Activated T-cell treated with anti-CD3 and anti-CD28 coated beads for 1 hour (primary cell): ENCODE measurements around the gene SLC6A19.

Experiments used
- DNase-seq: peaks from one replicate; pipeline ENCODE4 v3.0.0-alpha.2; 2020; ENCODE audit warnings: low read depth

The SLC6A19 gene

DNA sequence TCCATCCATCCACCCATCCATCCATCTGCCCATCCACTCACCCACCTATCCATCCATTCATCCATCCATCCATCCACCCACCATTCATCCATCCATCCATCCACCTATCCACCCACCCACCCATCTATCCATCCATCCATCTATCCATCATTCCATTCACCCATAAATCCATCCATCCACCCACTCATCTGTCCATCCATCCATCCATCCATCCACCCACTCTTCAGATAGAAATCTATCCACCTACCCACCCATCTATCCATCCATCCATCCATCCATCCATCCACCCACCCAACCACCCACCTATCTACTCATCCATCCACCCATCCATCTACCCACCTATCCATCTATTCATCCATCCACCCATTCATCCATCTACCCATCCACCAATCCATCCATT is 35.0 kb upstream of the SLC6A19 start:
- no peak for DNase-seq

DNA sequence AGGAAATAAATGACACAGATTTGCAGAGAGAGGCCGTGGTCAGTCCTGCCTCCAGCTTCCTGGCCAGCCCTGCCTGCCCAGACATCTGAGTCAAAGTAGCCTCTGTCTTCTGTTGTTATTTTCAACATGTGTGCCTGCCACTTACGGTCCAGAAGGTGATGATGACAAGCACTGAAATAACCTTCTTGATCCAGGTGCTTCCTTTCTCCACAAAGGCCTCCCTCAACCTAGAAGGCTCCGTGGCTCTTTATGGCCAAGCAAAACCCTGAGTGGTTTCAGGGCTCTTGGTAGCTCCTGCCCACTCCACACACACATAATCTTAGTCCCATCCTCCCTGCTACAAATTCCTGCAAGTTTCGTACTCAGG is 34.1 kb upstream of the SLC6A19 start:
- no peak for DNase-seq

- DNase-seq, result peak; percentile 64
These were observed 33.4 kb upstream of the SLC6A19 start for GRCh38 chr5:1167728-1168709.

- DNase-seq, result no peak
These were observed 32.6 kb upstream of the SLC6A19 start for GRCh38 chr5:1168796-1169195.

- DNase-seq, result no peak
These were observed 31.9 kb upstream of the SLC6A19 start for GRCh38 chr5:1169211-1170115.

GRCh38 chr5:1171340-1171941 is 30.0 kb upstream of the SLC6A19 start:
- DNase-seq, result no peak

- no peak for DNase-seq
These were observed 29.3 kb upstream of the SLC6A19 start for GRCh38 chr5:1172007-1172581.

DNA sequence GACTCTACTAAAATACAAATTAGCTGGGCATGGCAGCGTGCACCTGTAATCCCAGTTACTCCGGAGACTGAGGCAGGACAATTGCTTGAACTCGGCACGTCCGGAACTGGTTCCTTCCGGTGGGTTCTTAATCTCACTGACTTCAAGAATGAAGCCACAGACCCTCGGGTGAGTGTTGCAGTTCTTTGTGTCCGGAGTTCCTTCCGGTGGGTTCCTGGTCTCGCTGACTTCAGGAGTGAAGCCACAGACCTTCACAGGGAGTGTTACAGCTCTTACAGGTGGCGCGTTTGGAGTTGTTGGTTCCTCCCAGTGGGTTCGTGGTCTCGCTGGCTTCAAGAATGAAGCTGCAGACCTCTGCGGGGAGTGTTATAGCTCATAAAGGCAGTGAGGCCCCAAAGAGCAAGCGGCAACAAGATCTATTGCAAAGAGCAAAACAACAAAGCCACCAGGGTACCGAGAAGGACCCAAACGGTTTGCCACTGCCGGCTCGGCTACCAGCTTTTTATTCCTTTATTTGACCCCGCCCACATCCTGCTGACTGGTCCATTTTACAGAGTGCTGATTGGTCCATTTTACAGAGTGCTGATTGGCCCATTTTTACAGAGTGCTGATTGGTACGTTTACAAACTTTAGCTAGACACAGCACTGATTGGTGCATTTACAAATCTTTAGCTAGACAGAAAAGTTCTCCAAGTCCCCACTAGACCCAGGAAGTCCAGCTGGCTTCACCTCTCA is 28.6 kb upstream of the SLC6A19 start:
- peak; percentile 14 for DNase-seq

DNA sequence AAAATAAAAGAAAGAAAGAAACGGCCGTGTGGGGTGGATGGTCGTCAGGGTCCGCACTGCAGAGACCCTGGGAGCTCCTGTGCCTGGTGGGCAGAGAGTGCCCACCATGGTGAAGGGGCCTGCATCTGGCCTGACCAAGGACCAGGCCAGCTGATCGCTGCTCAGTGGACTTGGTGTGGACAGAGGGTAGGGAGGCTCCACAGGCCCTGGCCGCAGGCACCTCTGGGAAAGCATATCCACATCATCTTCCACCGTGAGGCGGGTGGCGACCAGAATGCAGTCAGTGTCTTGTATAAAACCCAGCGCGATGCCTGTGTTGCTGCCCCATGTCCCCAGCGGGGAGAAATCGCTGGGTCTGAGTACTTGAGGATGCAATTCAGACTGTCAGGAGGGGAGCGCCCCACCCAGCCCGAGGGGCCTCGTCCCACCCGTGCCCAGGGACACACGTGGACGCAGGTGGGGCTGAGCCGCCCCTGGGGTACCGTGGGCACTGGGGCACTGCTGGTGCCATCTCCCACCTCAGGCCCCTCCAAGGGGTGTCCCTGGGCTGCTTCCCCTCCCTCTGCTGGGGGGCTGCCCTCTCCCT is 27.8 kb upstream of the SLC6A19 start:
- no peak for DNase-seq

GRCh38 chr5:1174122-1174936 is 27.1 kb upstream of the SLC6A19 start:
- peak; percentile 25 for DNase-seq

DNA sequence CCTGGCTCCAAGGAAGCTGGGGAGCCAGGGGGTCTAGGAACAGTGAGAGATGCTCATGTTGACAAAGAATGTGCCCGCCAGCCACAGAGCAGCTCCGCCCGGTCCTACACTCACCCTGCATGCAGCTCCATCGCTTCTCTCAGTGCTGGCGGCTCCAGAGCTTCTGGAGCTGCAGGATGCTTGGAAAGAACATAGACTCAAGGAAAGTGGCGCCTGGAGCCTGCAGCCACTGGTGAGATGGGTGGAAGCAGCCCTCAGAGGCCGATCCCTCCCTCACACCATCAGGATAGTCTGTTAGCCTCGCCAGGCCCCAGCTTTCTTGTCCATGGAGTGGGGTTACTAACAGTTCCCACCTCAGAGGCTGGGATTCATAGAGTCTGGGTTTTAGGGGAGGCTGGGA is 26.4 kb upstream of the SLC6A19 start:
- no peak for DNase-seq

DNA sequence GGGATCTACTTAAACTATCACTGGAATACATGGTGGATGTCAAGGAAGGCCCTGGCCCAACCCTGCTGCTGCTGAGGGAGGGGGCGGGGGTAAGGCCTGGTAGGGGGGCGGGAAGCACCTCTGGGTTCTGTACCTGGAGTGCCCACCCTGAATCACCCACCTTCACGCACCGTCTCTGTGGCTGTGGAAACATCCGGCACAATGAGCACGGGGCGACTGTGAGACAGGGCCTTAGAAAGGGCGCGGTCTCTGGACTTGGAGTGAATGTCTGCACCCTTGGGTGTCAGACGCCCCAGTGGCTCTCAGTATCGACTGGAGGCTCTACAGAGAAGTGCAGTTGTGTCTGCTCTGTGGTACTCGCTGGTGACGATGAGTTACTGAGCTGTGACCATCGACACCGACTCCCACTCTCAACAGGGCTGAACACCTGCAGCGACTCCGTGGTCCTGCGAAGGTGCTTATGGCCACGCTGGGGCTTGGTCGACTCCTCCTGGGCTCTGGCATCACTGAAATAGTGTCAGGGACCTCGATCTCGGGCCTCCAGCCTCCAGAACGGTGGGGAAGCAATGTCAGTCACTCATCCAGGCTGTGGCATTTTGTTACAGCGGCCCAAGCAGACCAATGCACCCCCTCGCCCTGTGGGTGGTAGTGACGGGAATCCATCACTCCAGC is 25.5 kb upstream of the SLC6A19 start:
- DNase-seq, result no peak

DNA sequence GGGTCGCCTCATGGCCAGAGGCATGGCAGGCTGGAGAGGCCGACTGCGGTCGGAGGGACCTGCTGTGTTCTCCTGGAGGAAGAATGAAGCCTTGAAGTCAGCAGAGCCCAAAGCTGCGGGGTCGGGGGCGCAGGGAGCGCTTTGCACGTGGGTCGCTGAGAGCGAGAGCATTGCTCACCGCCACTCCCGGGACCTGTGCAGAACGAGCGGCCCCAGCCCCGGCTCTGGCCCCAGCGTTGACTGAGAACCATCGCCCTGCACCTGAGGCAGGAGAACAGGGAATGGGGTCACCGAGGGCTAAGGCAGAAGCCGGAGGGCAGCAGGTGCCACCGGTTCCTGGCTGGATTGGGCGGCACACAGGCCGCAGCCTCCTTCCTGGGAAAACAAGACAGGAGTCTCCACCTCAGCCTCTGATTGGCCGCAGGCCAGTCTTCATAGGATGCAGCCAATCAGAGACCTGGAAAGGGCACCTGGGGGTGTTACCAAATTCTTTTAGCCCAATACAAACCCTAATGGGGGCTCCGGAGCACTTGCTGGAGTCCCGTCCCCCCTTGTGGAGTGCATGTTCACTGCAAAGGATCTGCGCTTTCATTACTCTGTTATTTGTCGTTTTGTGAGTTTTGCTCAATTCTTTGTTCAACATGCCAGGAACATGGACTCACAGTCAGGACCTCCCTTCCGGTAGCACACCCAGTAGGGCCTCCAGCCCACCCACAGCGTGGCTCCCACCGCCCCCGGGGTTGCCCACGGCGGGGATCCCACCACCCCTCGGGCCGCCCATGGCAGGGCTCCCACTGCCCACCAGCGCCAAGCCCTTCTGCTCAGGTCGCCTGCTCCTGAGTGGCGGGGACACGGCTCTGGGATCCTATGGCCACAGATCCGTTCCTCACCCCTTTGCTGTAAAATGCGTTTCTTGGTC is 24.7 kb upstream of the SLC6A19 start:
- DNase-seq, result no peak

- DNase-seq, result no peak
These were observed 23.4 kb upstream of the SLC6A19 start for GRCh38 chr5:1177826-1178528.

- DNase-seq, result no peak
These were observed 22.6 kb upstream of the SLC6A19 start for GRCh38 chr5:1178529-1179382.

GRCh38 chr5:1179383-1179715 is 22.0 kb upstream of the SLC6A19 start:
- DNase-seq, result no peak

- no peak for DNase-seq
These were observed 21.3 kb upstream of the SLC6A19 start for GRCh38 chr5:1180096-1180495.
